ENCODE results near the gene CENPX.
A peak's percentile ranks its signal among the peaks of the same experiment; 100 is the strongest.
"Not testable (repeated sequence)": the region's sequence is repeated elsewhere in the genome, so short reads cannot be mapped to it uniquely, and the experiment has no call there.

Gene CENPX

DNA sequence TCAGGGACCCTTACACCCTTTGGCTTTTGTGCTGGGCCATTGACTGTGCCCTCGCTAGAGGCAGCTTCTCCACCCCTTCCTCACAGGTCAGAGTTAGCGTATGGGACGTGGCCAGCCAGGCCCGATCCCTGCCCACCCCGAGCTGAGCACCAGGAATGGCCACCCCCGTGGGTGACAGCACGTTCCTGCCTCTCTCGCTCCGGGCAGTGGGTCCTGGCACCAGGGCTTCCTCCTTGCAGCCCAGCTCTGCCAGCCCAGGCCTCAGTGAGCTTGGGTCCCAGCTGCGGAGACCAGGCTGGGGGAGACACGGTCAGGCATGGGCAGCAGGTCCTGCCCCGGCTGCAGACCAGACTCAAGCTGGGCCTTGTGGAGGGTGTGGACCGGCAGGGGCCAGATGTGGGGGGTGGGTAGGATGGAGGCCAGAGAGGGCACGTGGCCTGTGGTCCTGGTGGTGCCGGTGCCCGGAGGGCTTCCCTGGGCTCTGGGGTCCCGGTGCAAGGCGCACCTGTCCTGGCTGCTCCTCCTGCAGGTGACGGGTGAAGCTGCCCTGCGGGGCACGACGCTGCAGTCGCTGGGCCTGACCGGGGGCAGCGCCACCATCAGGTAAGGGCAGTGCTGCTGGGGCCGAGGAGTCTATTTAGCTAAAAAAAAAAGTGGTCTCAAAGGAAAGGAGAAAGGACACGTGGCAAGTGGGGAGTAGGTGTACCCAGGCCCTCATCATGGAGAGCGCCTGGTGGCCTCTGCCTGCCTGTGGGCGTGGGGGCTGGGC, 27.0 kb downstream of the CENPX start:
- DNase-seq, result no peak

GRCh38 chr17:81994593-81995462, 27.9 kb downstream of the CENPX start:
- DNase-seq, result no peak

GRCh38 chr17:81993729-81994592, 28.7 kb downstream of the CENPX start:
- DNase-seq, result no peak

- DNase-seq, result no peak
Observed at GRCh38 chr17:81992306-81993102, 30.2 kb downstream of the CENPX start.

GRCh38 chr17:81991684-81992305, 30.9 kb downstream of the CENPX start:
- peak; percentile 21 for DNase-seq

DNA sequence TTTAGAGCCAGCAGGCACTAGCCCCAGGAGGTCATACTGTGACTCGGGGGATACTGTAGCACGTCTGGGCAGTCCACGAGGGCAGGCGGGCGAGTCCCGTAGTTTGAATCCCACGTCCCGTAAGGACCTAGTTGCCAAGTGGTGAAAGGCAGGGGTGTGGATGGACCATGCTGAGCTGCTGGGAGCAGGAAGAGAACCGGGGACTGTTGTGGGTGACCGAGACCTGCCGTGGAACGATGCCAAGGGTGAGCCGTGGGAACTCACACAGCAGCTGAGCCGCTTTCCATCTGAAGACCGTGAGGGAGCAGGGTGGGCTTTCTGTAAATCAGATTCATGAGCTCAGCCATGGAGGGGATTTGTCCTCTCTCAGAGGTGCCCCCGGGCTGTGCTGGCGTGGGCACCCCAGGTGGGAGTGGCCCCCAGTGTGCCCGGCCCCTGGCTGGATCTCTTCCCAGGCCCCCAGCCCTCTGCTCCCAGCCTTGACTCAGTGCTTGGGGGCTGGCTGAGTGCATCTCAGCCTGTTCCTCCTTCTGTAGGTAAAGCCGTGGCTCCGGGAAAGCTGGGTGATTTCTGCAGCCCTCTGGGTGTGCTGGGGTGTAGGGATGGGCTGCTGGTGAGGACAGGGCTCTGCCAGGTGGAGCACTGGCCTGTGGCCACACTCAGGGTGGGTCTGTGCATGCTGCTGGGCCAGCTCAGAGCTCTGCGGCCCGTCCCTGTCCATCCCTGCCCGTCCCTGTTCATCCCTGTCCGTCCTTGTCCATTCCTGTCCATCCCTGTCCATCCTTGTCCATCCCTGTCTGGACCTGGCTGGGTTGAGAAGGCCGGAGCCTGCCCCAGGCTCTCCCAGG, 31.6 kb downstream of the CENPX start:
- no peak for DNase-seq

DNA sequence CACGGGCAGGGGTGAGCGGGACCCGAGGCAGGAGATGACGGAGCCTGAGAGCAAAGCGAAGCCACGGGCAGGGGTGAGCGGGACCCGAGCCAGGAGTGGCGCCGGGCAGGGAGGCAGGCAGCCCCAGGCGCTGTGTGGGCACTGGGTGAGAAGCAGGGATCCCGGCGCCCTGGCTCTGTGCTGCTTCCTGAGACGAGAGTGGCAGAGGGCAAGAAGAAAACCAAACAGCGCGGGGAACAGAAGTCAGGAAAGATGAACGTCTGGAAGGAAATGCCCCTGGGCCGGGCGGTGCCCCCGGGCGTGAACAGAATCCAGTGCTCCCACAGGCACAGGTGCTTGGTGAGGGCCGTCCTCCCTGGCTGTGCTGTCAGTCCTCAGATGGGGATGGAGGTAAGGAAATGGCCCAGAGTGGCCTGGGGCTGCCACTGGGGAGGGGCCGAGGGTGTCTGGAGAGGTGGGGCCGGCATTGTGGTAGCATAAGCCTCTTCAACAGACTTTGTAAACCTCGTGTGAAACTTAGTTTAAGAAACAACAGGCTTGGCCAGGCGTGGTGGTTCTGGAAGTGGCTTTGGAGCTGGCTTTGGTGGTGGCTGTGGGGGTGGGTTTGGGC, 35.4 kb downstream of the CENPX start:
- no peak for DNase-seq

- DNase-seq, result no peak
Observed at GRCh38 chr17:81986606-81987005, 36.1 kb downstream of the CENPX start.

DNA sequence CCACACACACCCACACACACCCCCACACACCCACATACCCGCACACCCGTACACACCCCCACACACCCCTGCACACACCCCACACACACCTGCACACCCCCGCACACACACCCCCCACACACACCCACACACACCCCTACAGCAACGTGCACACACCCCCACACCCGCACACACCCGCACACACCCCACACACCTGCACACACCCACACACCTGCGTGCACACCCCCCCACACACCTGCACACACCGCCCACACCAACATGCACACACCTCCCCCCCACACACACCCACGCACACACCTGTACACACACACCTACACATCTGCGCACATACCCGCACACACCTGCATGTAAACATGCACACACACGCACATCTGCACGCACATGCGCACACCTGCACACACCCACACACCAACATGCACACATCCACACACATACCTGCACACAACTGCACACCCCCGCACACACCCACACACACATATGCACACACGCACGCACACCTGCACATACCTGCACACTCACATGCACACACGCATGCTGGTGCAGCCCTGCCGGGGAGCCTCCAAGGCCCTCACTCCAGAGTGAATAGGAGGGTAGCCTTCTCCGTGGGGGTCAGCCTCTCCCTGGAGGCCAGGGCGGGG, 37.8 kb downstream of the CENPX start:
- DNase-seq, result no peak

DNA sequence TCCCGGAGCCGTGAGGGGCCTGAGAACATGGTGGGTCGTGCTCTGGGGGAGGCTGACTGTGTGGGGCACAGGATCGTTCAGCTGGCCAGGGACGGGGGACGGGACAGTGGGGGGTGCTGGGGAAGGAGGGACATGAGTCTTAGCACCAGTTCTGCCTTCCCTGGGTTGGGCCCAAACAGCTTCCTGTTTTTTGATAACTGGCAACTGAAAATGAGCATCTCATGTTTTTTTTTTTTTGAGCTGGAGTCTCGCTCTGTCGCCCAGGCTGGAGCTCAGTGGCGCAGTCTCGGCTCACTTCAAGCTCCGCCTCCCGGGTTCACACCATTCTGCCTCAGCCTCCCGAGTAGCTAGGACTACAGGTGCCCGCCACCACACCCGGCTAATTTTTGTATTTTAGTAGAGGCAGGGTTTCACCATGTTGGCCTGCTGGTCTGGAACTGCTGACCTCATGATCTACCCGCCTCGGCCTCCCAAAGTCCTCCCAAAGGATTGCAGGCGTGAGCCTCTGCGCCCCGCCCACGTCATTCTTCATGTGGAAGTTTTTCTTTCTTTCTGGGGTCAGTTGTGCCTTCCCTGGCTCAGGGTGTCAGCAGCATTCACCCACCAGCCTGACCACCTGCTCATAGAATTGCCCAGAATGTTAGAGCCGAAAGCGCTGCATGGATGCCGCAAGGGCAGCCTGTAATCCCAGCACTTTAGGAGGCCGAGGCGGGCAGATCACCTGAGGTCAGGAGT, 38.9 kb downstream of the CENPX start:
- DNase-seq, result no peak

- DNase-seq, result no peak
Observed at GRCh38 chr17:81983011-81983638, 39.6 kb downstream of the CENPX start.

GRCh38 chr17:81981511-81981910, 41.2 kb downstream of the CENPX start:
- not testable (repeated sequence) for DNase-seq

- DNase-seq, result no peak
Observed at GRCh38 chr17:81980707-81981343, 41.9 kb downstream of the CENPX start.

DNA sequence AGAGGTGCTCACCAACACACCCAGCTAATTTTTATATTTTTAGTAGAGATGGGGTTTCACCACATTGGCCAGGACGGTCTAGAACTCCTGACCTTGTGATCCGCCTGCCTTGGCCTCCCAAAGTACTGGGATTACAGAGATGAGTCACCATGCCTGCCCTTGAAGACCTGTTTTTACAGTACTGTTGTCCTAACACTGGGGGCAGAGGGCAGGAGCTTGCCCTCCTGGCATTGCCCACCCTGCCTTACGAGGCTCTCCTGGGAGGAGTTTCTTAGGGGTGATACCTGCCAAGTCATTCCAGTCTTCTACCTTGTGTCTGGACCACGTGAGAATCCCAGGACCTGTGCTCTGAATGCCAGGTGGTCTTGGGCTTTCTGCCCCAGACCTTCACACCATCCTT, 42.6 kb downstream of the CENPX start:
- no peak for DNase-seq

- no peak for DNase-seq
Observed at GRCh38 chr17:81978524-81979298, 44.0 kb downstream of the CENPX start.

DNA sequence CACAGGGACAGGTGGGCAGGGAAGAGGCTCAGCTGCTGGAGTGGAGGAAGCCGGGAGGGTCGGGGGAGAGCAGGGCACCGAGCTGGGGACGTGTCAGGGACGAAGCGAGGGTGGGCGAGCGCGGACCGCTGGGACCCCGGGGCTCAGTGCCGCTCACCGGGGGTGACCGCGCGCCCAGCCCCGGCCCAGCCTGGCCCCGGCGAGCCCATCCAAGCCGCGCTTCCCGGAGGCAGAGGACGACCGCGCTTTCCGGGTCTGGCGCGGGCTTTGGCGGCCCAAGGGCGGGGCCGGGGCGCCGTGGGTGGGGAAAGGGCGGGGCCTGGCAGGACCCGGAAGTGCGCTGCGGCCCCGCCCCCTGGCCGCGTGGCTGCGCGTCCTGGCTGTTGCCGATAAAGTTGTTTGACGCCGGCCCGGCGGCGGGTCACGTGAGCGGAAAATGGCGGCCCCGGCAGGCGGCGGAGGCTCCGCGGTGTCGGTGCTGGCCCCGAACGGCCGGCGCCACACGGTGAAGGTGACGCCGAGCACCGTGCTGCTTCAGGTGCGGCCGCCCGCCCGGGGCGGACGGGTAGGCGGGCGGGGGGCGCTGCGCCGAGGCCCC, 45.4 kb downstream of the CENPX start, which contains the start of gene ASPSCR1:
TSS of gene ASPSCR1 (plus strand) at position 419 of the 598 bp plus-strand sequence. CDS start at position 437, 18 bp downstream.
- DNase-seq, result no peak

All from NCI-H187 treated with DMSO at 0.1 percent for 48 hours (cell line).